H9 (cell line): ENCODE measurements around the gene C12orf56. TPM values are rescaled to one million over a fixed set of nuclear protein-coding genes. Genes with fewer than 3 reads are reported as not detected.

Experiments used
- DNase-seq: peaks from one replicate; pipeline ENCODE4 v3.0.0-alpha.2; 2017
- H2AFZ ChIP-seq: one replicate; pipeline ENCODE4 v1.6.1; 2013; ENCODE audit warnings: mild to moderate bottlenecking, low read length, control low read depth, moderate library complexity
- H2AK5ac ChIP-seq: 2 replicates; pipeline ENCODE4 v1.6.1; 2013; ENCODE audit warnings: low read length, control low read depth, mixed read lengths; ENCODE audit not compliant: insufficient read length
- H2BK120ac ChIP-seq: one replicate; pipeline ENCODE4 v1.6.1; 2013; ENCODE audit warnings: low read depth, mild to moderate bottlenecking, low read length, control low read depth, inconsistent platforms; ENCODE audit not compliant: poor library complexity, severe bottlenecking
- H2BK12ac ChIP-seq: 2 replicates; pipeline ENCODE4 v1.6.1; 2013; ENCODE audit warnings: low read length, control low read depth, mixed read lengths, low read depth; ENCODE audit not compliant: insufficient read length
- H2BK15ac ChIP-seq: 2 replicates; pipeline ENCODE4 v1.6.1; 2013; ENCODE audit warnings: low read depth, low read length, control low read depth
- H2BK20ac ChIP-seq: one replicate; pipeline ENCODE4 v1.6.1; 2013; ENCODE audit warnings: low read depth, mild to moderate bottlenecking, low read length, control low read depth, inconsistent platforms; ENCODE audit not compliant: poor library complexity, severe bottlenecking
- H2BK5ac ChIP-seq: 2 replicates; pipeline ENCODE4 v1.6.1; 2013; ENCODE audit warnings: low read length, control low read depth, mixed read lengths; ENCODE audit not compliant: insufficient read length
- H3K14ac ChIP-seq: 2 replicates; pipeline ENCODE4 v1.6.1; 2013; ENCODE audit warnings: low read length, control low read depth; ENCODE audit not compliant: insufficient read depth
- H3K18ac ChIP-seq: 2 replicates; pipeline ENCODE4 v1.6.1; 2013; ENCODE audit warnings: low read depth, mild to moderate bottlenecking, mixed read lengths, low read length, control low read depth; ENCODE audit not compliant: insufficient read length
- H3K23ac ChIP-seq: 2 replicates; pipeline ENCODE4 v1.6.1; 2013; ENCODE audit warnings: low read length, control low read depth, mixed read lengths, low read depth; ENCODE audit not compliant: insufficient read length
- H3K23me2 ChIP-seq: 2 replicates; pipeline ENCODE4 v1.6.1; 2013; ENCODE audit warnings: low read depth, mild to moderate bottlenecking, mixed read lengths, low read length, control low read depth; ENCODE audit not compliant: insufficient read length, poor library complexity, severe bottlenecking
- H3K27ac ChIP-seq: 2 replicates; pipeline ENCODE4 v1.5.1; 2013; ENCODE audit warnings: low read length, control low read depth, mixed read lengths, low read depth; ENCODE audit not compliant: insufficient read length
- H3K27me3 ChIP-seq: 2 replicates; pipeline ENCODE4 v1.6.1; 2013; ENCODE audit warnings: low read length, control low read depth, inconsistent platforms; ENCODE audit not compliant: insufficient read depth
- H3K4ac ChIP-seq: 2 replicates; pipeline ENCODE4 v1.6.1; 2013; ENCODE audit warnings: low read depth, mild to moderate bottlenecking, control low read depth, inconsistent platforms, low read length, moderate library complexity
- H3K4me1 ChIP-seq: 2 replicates; pipeline ENCODE4 v1.6.1; 2013; ENCODE audit warnings: low read length, control low read depth, inconsistent platforms; ENCODE audit not compliant: insufficient read depth
- H3K4me2 ChIP-seq: 2 replicates; pipeline ENCODE4 v1.6.1; 2013; ENCODE audit warnings: low read length, control low read depth, mixed read lengths; ENCODE audit not compliant: insufficient read length, insufficient read depth
- H3K56ac ChIP-seq: 2 replicates; pipeline ENCODE4 v1.6.1; 2013; ENCODE audit warnings: low read depth, mild to moderate bottlenecking, mixed read lengths, low read length, control low read depth; ENCODE audit not compliant: insufficient read length
- H3K79me1 ChIP-seq: 2 replicates; pipeline ENCODE4 v1.6.1; 2013; ENCODE audit warnings: low read depth, mild to moderate bottlenecking, moderate library complexity, low read length, control low read depth, inconsistent platforms; ENCODE audit not compliant: insufficient read depth, poor library complexity, severe bottlenecking
- H3K79me2 ChIP-seq: 2 replicates; pipeline ENCODE4 v1.6.1; 2013; ENCODE audit warnings: low read length, control low read depth, inconsistent platforms; ENCODE audit not compliant: insufficient read depth
- H3K9ac ChIP-seq: 2 replicates; pipeline ENCODE4 v1.6.1; 2013; ENCODE audit warnings: low read length, control low read depth, mixed read lengths; ENCODE audit not compliant: insufficient read length; ENCODE audit errors: extremely low read depth
- H3K9me3 ChIP-seq: one replicate; pipeline ENCODE4 v1.6.1; 2013; ENCODE audit warnings: low read depth, low read length, inconsistent platforms; ENCODE audit not compliant: control insufficient read depth
- H3T11ph ChIP-seq: one replicate; pipeline ENCODE4 v1.6.1; 2013; ENCODE audit warnings: mild to moderate bottlenecking, low read length, control low read depth, inconsistent platforms
- H4K20me1 ChIP-seq: one replicate; pipeline ENCODE4 v1.6.1; 2013; ENCODE audit not compliant: control insufficient read depth, insufficient read length, insufficient read depth
- H4K5ac ChIP-seq: 2 replicates; pipeline ENCODE4 v1.6.1; 2013; ENCODE audit warnings: low read depth, mild to moderate bottlenecking, mixed read lengths, low read length, control low read depth; ENCODE audit not compliant: insufficient read length
- H4K8ac ChIP-seq: replicated peaks from 2 replicates; pipeline ENCODE4 v1.6.1; 2013; ENCODE audit warnings: low read length, control low read depth, mixed read lengths, low read depth; ENCODE audit not compliant: insufficient read length
- H4K91ac ChIP-seq: 2 replicates; pipeline ENCODE4 v1.6.1; 2013; ENCODE audit warnings: low read depth, mild to moderate bottlenecking, moderate library complexity, mixed read lengths, low read length, control low read depth; ENCODE audit not compliant: insufficient read length
- H3K27ac Mint-ChIP-seq, 3 experiments: 2 replicates in 2 of 3; 3 replicates in 1 of 3; pipeline ENCODE4 v1.8.0; 2020 to 2021; ENCODE audit warnings: mixed read lengths in 3 of 3, mild to moderate bottlenecking in 1 of 3, moderate library complexity in 1 of 3
- H3K27me3 Mint-ChIP-seq: 2 replicates; pipeline ENCODE4 v1.8.0; 2021; ENCODE audit warnings: low read depth, mild to moderate bottlenecking, moderate library complexity, mixed read lengths
- H3K36me3 Mint-ChIP-seq, 3 experiments: 2 replicates in 2 of 3; 3 replicates in 1 of 3; pipeline ENCODE4 v1.8.0; 2020 to 2021; ENCODE audit warnings: low read depth in 3 of 3, mixed read lengths in 3 of 3; ENCODE audit not compliant: insufficient read depth in 1 of 3
- H3K4me1 Mint-ChIP-seq, 2 experiments: 2 replicates each; pipeline ENCODE4 v1.8.0; 2020; ENCODE audit warnings: mixed read lengths in 2 of 2
- H3K4me3 Mint-ChIP-seq, 2 experiments: 2 replicates in 1 of 2; 3 replicates in 1 of 2; pipeline ENCODE4 v1.8.0; 2020 to 2021; ENCODE audit warnings: mild to moderate bottlenecking in 2 of 2, mixed read lengths in 2 of 2, moderate library complexity in 1 of 2
- H3K9me3 Mint-ChIP-seq, 2 experiments: 2 replicates in 1 of 2; 3 replicates in 1 of 2; pipeline ENCODE4 v1.8.0; 2020; ENCODE audit warnings: mild to moderate bottlenecking in 2 of 2, mixed read lengths in 2 of 2, moderate library complexity in 1 of 2
- total RNA-seq: library from RNA; stranded (reverse); gene quantifications from 2 replicates; pipeline ENCODE4 v1.2.1, GENCODE V29; 2021
- TF ChIP-seq, protein P1 (sequence below): fragments of 200-600 bp; sonication (generic); conservative IDR thresholded peaks from 3 replicates; pipeline ENCODE4 v1.8.0; 2021; ENCODE audit warnings: antibody characterized with exemption, mild to moderate bottlenecking

Gene C12orf56
- total RNA-seq, 1 experiment from 2014 or later = 2.2 TPM

DNA sequence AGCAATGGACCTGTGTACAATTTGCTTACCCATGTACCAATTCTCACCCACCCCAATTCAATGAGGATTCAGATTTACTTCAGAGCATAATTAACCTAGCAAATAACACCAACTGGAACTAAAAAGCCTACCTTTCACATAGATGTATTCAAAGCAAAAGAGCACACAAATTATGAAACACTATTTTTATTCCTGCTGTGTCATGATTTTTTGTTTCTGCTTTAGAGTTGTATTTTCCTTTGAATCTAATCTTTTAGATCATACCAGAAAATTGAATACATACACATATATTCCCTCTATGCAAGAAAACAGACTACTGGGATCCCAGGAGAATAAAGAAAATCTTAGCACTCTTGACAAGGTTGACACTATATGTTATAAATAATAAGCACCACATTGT, 174.3 kb downstream of the C12orf56 start:
- H4K5ac ChIP-seq = no peak overlapping the region
- no peak overlapping the region for H2BK120ac ChIP-seq
- Mint-ChIP-seq H3K9me3 (no peaks in the 10 kb centered on the region), H3K27ac (no peak overlapping the region), H3K27me3 (no peaks in the 10 kb centered on the region), H3K4me1 (peaks cover 22 to 24% of the 10 kb centered on the region in 2 experiments), H3K36me3 (peaks cover 11 to 15% (median 12%) of the 10 kb centered on the region in 3 experiments; a peak in 6 of 7 replicates), H3K4me3 (no peak overlapping the region)
- H4K91ac ChIP-seq = no peak overlapping the region
- no peaks in the 10 kb centered on the region for H3K79me2 ChIP-seq
- H3K4me2 ChIP-seq = no peak overlapping the region
- H2AFZ ChIP-seq = no peak overlapping the region
- H3K4me1 ChIP-seq = peaks cover 3% of the 10 kb centered on the region
- H3K27ac ChIP-seq = no peak overlapping the region
- H3K4ac ChIP-seq = no peak overlapping the region
- no peak for DNase-seq
- H3K18ac ChIP-seq = no peak overlapping the region
- no peak overlapping the region for H3K56ac ChIP-seq
- H4K20me1 ChIP-seq = no peaks in the 10 kb centered on the region
- no peaks in the 10 kb centered on the region for H3K79me1 ChIP-seq
- no peak overlapping the region for H2BK20ac ChIP-seq
- no peak overlapping the region for H3K9ac ChIP-seq
- H3K14ac ChIP-seq = no peak overlapping the region
- no peak overlapping the region for H2BK15ac ChIP-seq
- H3K27me3 ChIP-seq = no peaks in the 10 kb centered on the region
- H3K9me3 ChIP-seq = no peaks in the 10 kb centered on the region
- H2BK12ac ChIP-seq = no peak overlapping the region
- TF ChIP-seq, protein P1, sequence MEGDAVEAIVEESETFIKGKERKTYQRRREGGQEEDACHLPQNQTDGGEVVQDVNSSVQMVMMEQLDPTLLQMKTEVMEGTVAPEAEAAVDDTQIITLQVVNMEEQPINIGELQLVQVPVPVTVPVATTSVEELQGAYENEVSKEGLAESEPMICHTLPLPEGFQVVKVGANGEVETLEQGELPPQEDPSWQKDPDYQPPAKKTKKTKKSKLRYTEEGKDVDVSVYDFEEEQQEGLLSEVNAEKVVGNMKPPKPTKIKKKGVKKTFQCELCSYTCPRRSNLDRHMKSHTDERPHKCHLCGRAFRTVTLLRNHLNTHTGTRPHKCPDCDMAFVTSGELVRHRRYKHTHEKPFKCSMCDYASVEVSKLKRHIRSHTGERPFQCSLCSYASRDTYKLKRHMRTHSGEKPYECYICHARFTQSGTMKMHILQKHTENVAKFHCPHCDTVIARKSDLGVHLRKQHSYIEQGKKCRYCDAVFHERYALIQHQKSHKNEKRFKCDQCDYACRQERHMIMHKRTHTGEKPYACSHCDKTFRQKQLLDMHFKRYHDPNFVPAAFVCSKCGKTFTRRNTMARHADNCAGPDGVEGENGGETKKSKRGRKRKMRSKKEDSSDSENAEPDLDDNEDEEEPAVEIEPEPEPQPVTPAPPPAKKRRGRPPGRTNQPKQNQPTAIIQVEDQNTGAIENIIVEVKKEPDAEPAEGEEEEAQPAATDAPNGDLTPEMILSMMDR = no peak
- no peak overlapping the region for H2BK5ac ChIP-seq
- no peak overlapping the region for H2AK5ac ChIP-seq
- H4K8ac ChIP-seq = no peak overlapping the region
- no peak overlapping the region for H3K23ac ChIP-seq
- no peaks in the 10 kb centered on the region for H3K23me2 ChIP-seq
- no peak overlapping the region for H3T11ph ChIP-seq

Other genes with a start within 250 kb of the C12orf56 start
- 7.3 TPM in 2 replicates for gene KICS2, start 168.5 kb downstream of the C12orf56 start, total RNA-seq
- 130 and 132 TPM in 2 replicates for gene XPOT, start 13.6 kb upstream of the C12orf56 start, total RNA-seq
- 21.4 and 23.6 TPM in 2 replicates for gene TBK1, start 61.4 kb upstream of the C12orf56 start, total RNA-seq
- gene RASSF3, start 219.7 kb upstream of the C12orf56 start, total RNA-seq = 45.1 and 45.9 TPM in 2 replicates